Tibial nerve (tissue), 4 donors: Measurements from ENCODE around the gene HTR1E. TPM values are rescaled to one million over a fixed set of nuclear protein-coding genes. Genes with fewer than 3 reads are reported as not detected.
A peak's percentile ranks its signal among the peaks of the same experiment; 100 is the strongest.

Experiments used
- DNase-seq, 2 donors: peaks; one replicate each; pipeline ENCODE4 v3.0.0-alpha.2; 2019; ENCODE audit warnings: low spot score in 2 of 2
- H3K27ac ChIP-seq, 4 donors: fragments of 200-600 bp; sonication (generic) in 3 of 4; one replicate each; pipeline ENCODE4 v1.5.1; 2017 to 2019; ENCODE audit warnings: mild to moderate bottlenecking in 1 of 4
- H3K27me3 ChIP-seq, 2 donors: fragments of 200-600 bp; sonication (generic) in 1 of 2; one replicate each; pipeline versions ENCODE4 v1.5.1 to v1.6.0; 2017 to 2019
- H3K36me3 ChIP-seq, 3 donors: fragments of 200-600 bp; sonication (generic); one replicate each; pipeline ENCODE4 v1.5.1; 2018 to 2019
- H3K4me1 ChIP-seq, 4 donors: fragments of 200-600 bp; sonication (generic) in 3 of 4; one replicate each; pipeline ENCODE4 v1.5.1; 2017 to 2019
- H3K4me3 ChIP-seq, 4 donors: fragments of 200-600 bp; sonication (generic) in 3 of 4; one replicate each; pipeline ENCODE4 v1.5.1; 2017 to 2019; ENCODE audit warnings: mild to moderate bottlenecking in 1 of 4, moderate library complexity in 1 of 4
- H3K9me3 ChIP-seq, 4 donors: fragments of 200-600 bp; sonication (generic) in 3 of 4; one replicate each; pipeline ENCODE4 v1.5.1; 2017 to 2019
- CTCF ChIP-seq, 5 experiments: fragments of 200-600 bp in 3 of 5; fragments of 450-650 bp in 2 of 5; sonication (generic) in 3 of 5; IDR thresholded peaks; one replicate each; pipeline ENCODE4 v1.5.1; 2016 to 2019; ENCODE audit warnings: antibody characterized with exemption in 5 of 5, mild to moderate bottlenecking in 3 of 5, moderate library complexity in 2 of 5
- EP300 ChIP-seq, 2 donors: sonication (generic); formaldehyde crosslinking; IDR thresholded peaks; one replicate each; pipeline ENCODE4 v1.6.1; 2017; ENCODE audit warnings: antibody characterized with exemption in 2 of 2, mild to moderate bottlenecking in 1 of 2
- POLR2A ChIP-seq, 2 donors: fragments of 450-650 bp; IDR thresholded peaks; one replicate each; pipeline ENCODE4 v1.6.1; 2017; ENCODE audit warnings: antibody characterized with exemption in 2 of 2, mild to moderate bottlenecking in 2 of 2, moderate library complexity in 2 of 2
- WGBS, 2 donors: methylation state at CpG; one replicate each; pipeline ENCODE4 v1.1.5; 2018; 5-methylcytosine and 5-hydroxymethylcytosine counted together
- total RNA-seq, 4 donors: library from RNA; depleted of rRNA; stranded (reverse); fragments of >200 nt; gene quantifications; one replicate each; pipeline ENCODE4 v1.1.0, GENCODE V29; 2016

The HTR1E gene
- total RNA-seq, 4 donors from 2014 or later, result not detected

- no peak for DNase-seq
- WGBS, 2 donors, result 63 to 68% methylated on average over 2 of the region's 2 CpGs
- no peaks in the 10 kb centered on the region for H3K27me3 ChIP-seq
- H3K36me3 ChIP-seq, result no peaks in the 10 kb centered on the region
- TF ChIP-seq CTCF (IDR thresholded peaks at IDR 0.05) (no peak), POLR2A (IDR thresholded peaks at IDR 0.05) (no peak), EP300 (IDR thresholded peaks at IDR 0.05) (no peak)
- no peaks in the 10 kb centered on the region for H3K4me1 ChIP-seq
- no peak overlapping the region for H3K27ac ChIP-seq
- H3K9me3 ChIP-seq, result no peaks in the 10 kb centered on the region
- H3K4me3 ChIP-seq, result no peak overlapping the region
Observed at GRCh38 chr6:87016772-87017171, 79.4 kb downstream of the HTR1E start.

- no peak for TF ChIP-seq CTCF (IDR thresholded peaks at IDR 0.05)
- TF ChIP-seq POLR2A (IDR thresholded peaks at IDR 0.05), result no peak
- no peak for TF ChIP-seq EP300 (IDR thresholded peaks at IDR 0.05)
- 71 to 79% methylated on average over 2 of the region's 2 CpGs for WGBS, 2 donors
- H3K27me3 ChIP-seq, result no peaks in the 10 kb centered on the region
- no peaks in the 10 kb centered on the region for H3K4me1 ChIP-seq
- no peak for DNase-seq
- H3K36me3 ChIP-seq, result no peaks in the 10 kb centered on the region
- H3K27ac ChIP-seq, result no peak overlapping the region
- H3K9me3 ChIP-seq, result no peaks in the 10 kb centered on the region
- no peak overlapping the region for H3K4me3 ChIP-seq
Observed at GRCh38 chr6:87027021-87027420, 89.7 kb downstream of the HTR1E start.

GRCh38 chr6:87029711-87030314, 92.5 kb downstream of the HTR1E start:
- H3K27me3 ChIP-seq, result no peaks in the 10 kb centered on the region
- 62 to 75% methylated on average over 3 of the region's 3 CpGs for WGBS, 2 donors
- no peak overlapping the region for H3K4me3 ChIP-seq
- DNase-seq, result peak in 1 of 2 donors; percentile 33
- peaks cover 0 to 9% (median 0%) of the 10 kb centered on the region in 4 donors for H3K9me3 ChIP-seq
- no peaks in the 10 kb centered on the region for H3K36me3 ChIP-seq
- TF ChIP-seq POLR2A (IDR thresholded peaks at IDR 0.05) (no peak), EP300 (IDR thresholded peaks at IDR 0.05) (no peak), CTCF (IDR thresholded peaks at IDR 0.05) (peak in 3 of 5 experiments; percentile 32 to 45 (median 38))
- H3K27ac ChIP-seq, result no peak overlapping the region
- no peaks in the 10 kb centered on the region for H3K4me1 ChIP-seq

GRCh38 chr6:87040729-87041128, 103.4 kb downstream of the HTR1E start:
- 75 to 84% methylated on average over 4 of the region's 4 CpGs for WGBS, 2 donors
- DNase-seq, result no peak
- Histone ChIP-seq H3K9me3 (peaks cover 0 to 6% (median 0%) of the 10 kb centered on the region in 4 donors), H3K36me3 (no peaks in the 10 kb centered on the region), H3K27me3 (no peaks in the 10 kb centered on the region), H3K27ac (no peak overlapping the region), H3K4me3 (no peak overlapping the region), H3K4me1 (no peaks in the 10 kb centered on the region)
- TF ChIP-seq EP300 (IDR thresholded peaks at IDR 0.05), result no peak
- TF ChIP-seq POLR2A (IDR thresholded peaks at IDR 0.05), result no peak

GRCh38 chr6:87045521-87046075, 108.3 kb downstream of the HTR1E start:
- H3K27ac ChIP-seq, result no peak overlapping the region
- H3K9me3 ChIP-seq, result peaks cover 0 to 6% (median 0%) of the 10 kb centered on the region in 4 donors
- no peaks in the 10 kb centered on the region for H3K4me1 ChIP-seq
- 67 to 70% methylated on average over 5 of the region's 5 CpGs for WGBS, 2 donors
- H3K36me3 ChIP-seq, result no peaks in the 10 kb centered on the region
- H3K4me3 ChIP-seq, result no peak overlapping the region
- no peak for TF ChIP-seq CTCF (IDR thresholded peaks at IDR 0.05)
- no peak for TF ChIP-seq POLR2A (IDR thresholded peaks at IDR 0.05)
- TF ChIP-seq EP300 (IDR thresholded peaks at IDR 0.05), result no peak
- DNase-seq, result no peak
- H3K27me3 ChIP-seq, result no peaks in the 10 kb centered on the region
